Left hindlimb (tissue), 1 donor: ENCODE data around the gene MGLL.
A peak's percentile ranks its signal among the peaks of the same experiment; 100 is the strongest.

Source experiments
- DNase-seq: peaks from one replicate; pipeline ENCODE4 v3.0.0-alpha.2; 2018

The MGLL gene

GRCh38 chr3:127771746-127772145, 50.6 kb downstream of the MGLL start:
- DNase-seq = no peak

- no peak for DNase-seq
These were observed 51.5 kb downstream of the MGLL start for GRCh38 chr3:127770671-127771355.

- DNase-seq = no peak
These were observed 52.8 kb downstream of the MGLL start for GRCh38 chr3:127769284-127770081.

- no peak for DNase-seq
These were observed 53.8 kb downstream of the MGLL start for GRCh38 chr3:127768346-127769008.

- no peak for DNase-seq
These were observed 55.2 kb downstream of the MGLL start for GRCh38 chr3:127767126-127767525.

- no peak for DNase-seq
These were observed 56.6 kb downstream of the MGLL start for GRCh38 chr3:127765735-127766134.

- DNase-seq = no peak
These were observed 57.4 kb downstream of the MGLL start for GRCh38 chr3:127764841-127765362.

GRCh38 chr3:127764301-127764700, 58.0 kb downstream of the MGLL start:
- DNase-seq = no peak

- no peak for DNase-seq
These were observed 58.5 kb downstream of the MGLL start for GRCh38 chr3:127763816-127764215.

- DNase-seq = no peak
These were observed 59.0 kb downstream of the MGLL start for GRCh38 chr3:127763337-127763736.

GRCh38 chr3:127762787-127763105, 59.6 kb downstream of the MGLL start:
- no peak for DNase-seq

- DNase-seq = peak; percentile 83
These were observed 60.1 kb downstream of the MGLL start for GRCh38 chr3:127762077-127762786.

- DNase-seq = no peak
These were observed 60.9 kb downstream of the MGLL start for GRCh38 chr3:127761441-127761801.

- no peak for DNase-seq
These were observed 61.4 kb downstream of the MGLL start for GRCh38 chr3:127760791-127761440.

GRCh38 chr3:127760361-127760760, 62.0 kb downstream of the MGLL start:
- peak; percentile 59 for DNase-seq

GRCh38 chr3:127759826-127760225, 62.5 kb downstream of the MGLL start:
- DNase-seq = no peak

- DNase-seq = no peak
These were observed 64.3 kb downstream of the MGLL start for GRCh38 chr3:127758013-127758412.

- DNase-seq = peak; percentile 3
These were observed 67.0 kb downstream of the MGLL start for GRCh38 chr3:127755305-127755681.

- DNase-seq = peak; percentile 13
These were observed 67.7 kb downstream of the MGLL start for GRCh38 chr3:127754411-127755304.

- peak; percentile 15 for DNase-seq
These were observed 68.4 kb downstream of the MGLL start for GRCh38 chr3:127753898-127754410.

GRCh38 chr3:127753338-127753737, 69.0 kb downstream of the MGLL start:
- peak; percentile 10 for DNase-seq
